Measurements from ENCODE around the gene PRM1. TPM values are rescaled to one million over a fixed set of nuclear protein-coding genes. Genes with fewer than 3 reads are reported as not detected.

PRM1 gene
- total and polyA plus RNA-seq, 2 of the 13 experiments (the other 11 are each of a cell fraction or from before 2014, with no cell fraction given) = not detected

- TF ChIP-seq, protein P1, sequence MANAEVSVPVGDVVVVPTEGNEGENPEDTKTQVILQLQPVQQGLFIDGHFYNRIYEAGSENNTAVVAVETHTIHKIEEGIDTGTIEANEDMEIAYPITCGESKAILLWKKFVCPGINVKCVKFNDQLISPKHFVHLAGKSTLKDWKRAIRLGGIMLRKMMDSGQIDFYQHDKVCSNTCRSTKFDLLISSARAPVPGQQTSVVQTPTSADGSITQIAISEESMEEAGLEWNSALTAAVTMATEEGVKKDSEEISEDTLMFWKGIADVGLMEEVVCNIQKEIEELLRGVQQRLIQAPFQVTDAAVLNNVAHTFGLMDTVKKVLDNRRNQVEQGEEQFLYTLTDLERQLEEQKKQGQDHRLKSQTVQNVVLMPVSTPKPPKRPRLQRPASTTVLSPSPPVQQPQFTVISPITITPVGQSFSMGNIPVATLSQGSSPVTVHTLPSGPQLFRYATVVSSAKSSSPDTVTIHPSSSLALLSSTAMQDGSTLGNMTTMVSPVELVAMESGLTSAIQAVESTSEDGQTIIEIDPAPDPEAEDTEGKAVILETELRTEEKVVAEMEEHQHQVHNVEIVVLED (CRISPR knock-in tag; IDR thresholded peaks at IDR 0.05; ENCODE audit: borderline replicate concordance) = no peak
- no peak for TF ChIP-seq ZBTB8A (CRISPR knock-in tag; IDR thresholded peaks at IDR 0.05; ENCODE audit: borderline replicate concordance, low read depth)
- no peak for TF ChIP-seq HDAC6 (IDR thresholded peaks at IDR 0.05; ENCODE audit: low read depth, low read length)
- no peak for TF ChIP-seq GTF2F1 (IDR thresholded peaks at IDR 0.05; ENCODE audit: low read length)
- no peak for TF ChIP-seq RELA (CRISPR knock-in tag; IDR thresholded peaks at IDR 0.05)
- TF ChIP-seq GPN1 (CRISPR knock-in tag; IDR thresholded peaks at IDR 0.05; ENCODE audit: borderline replicate concordance) = no peak
- TF ChIP-seq, protein P2, sequence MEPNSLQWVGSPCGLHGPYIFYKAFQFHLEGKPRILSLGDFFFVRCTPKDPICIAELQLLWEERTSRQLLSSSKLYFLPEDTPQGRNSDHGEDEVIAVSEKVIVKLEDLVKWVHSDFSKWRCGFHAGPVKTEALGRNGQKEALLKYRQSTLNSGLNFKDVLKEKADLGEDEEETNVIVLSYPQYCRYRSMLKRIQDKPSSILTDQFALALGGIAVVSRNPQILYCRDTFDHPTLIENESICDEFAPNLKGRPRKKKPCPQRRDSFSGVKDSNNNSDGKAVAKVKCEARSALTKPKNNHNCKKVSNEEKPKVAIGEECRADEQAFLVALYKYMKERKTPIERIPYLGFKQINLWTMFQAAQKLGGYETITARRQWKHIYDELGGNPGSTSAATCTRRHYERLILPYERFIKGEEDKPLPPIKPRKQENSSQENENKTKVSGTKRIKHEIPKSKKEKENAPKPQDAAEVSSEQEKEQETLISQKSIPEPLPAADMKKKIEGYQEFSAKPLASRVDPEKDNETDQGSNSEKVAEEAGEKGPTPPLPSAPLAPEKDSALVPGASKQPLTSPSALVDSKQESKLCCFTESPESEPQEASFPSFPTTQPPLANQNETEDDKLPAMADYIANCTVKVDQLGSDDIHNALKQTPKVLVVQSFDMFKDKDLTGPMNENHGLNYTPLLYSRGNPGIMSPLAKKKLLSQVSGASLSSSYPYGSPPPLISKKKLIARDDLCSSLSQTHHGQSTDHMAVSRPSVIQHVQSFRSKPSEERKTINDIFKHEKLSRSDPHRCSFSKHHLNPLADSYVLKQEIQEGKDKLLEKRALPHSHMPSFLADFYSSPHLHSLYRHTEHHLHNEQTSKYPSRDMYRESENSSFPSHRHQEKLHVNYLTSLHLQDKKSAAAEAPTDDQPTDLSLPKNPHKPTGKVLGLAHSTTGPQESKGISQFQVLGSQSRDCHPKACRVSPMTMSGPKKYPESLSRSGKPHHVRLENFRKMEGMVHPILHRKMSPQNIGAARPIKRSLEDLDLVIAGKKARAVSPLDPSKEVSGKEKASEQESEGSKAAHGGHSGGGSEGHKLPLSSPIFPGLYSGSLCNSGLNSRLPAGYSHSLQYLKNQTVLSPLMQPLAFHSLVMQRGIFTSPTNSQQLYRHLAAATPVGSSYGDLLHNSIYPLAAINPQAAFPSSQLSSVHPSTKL (CRISPR knock-in tag; IDR thresholded peaks at IDR 0.05) = peak; percentile 66
- no peak for TF ChIP-seq ZNF430 (CRISPR knock-in tag; IDR thresholded peaks at IDR 0.05)
- TF ChIP-seq SIN3B (IDR thresholded peaks at IDR 0.05; ENCODE audit: low read length) = no peak
- TF ChIP-seq ZBTB10 (CRISPR knock-in tag; IDR thresholded peaks at IDR 0.05; ENCODE audit: borderline replicate concordance) = no peak
- TF ChIP-seq RXRB (CRISPR knock-in tag; IDR thresholded peaks at IDR 0.05; ENCODE audit: borderline replicate concordance) = peak; percentile 44; the same call in 1 of the 2 replicates
- TF ChIP-seq ZSCAN9 (CRISPR knock-in tag; IDR thresholded peaks at IDR 0.05; ENCODE audit: borderline replicate concordance) = no peak
- 0 out of 2 replicates have a peak, but pooled peaks have one; percentile 20 for TF ChIP-seq KDM6A (CRISPR knock-in tag; IDR thresholded peaks at IDR 0.05; ENCODE audit: low read depth)
- TF ChIP-seq, protein P3, sequence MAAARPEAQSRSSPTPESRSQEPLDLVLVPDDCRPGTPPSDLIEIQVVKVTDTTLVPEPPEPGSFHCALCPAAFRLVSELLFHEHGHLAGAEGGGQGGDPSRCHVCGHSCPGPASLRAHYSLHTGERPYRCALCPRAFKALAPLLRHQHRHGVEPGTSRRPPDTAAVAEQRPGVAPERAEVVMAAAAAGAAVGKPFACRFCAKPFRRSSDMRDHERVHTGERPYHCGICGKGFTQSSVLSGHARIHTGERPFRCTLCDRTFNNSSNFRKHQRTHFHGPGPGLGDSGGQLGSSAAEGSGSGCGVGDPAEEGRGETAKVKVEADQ (CRISPR knock-in tag; IDR thresholded peaks at IDR 0.05; ENCODE audit: borderline replicate concordance) = no peak
- no peak; the same call in 1 of the 2 replicates for TF ChIP-seq ZFP36L1 (CRISPR knock-in tag; IDR thresholded peaks at IDR 0.05)
- 0 out of 2 replicates have a peak, but pooled peaks have one; percentile 9 for TF ChIP-seq ELF1 (CRISPR knock-in tag; IDR thresholded peaks at IDR 0.05)
- TF ChIP-seq ZNF460 (CRISPR knock-in tag; IDR thresholded peaks at IDR 0.05; ENCODE audit: borderline replicate concordance) = no peak
- TF ChIP-seq MAFK (conservative IDR thresholded peaks at IDR 0.05 in 1 of 2, IDR thresholded peaks at IDR 0.05 in 1 of 2; ENCODE audit: low read length in 2 of 2) = no peak
- TF ChIP-seq SMARCE1 (IDR thresholded peaks at IDR 0.05; ENCODE audit: borderline replicate concordance) = no peak
- TF ChIP-seq GLI4 (CRISPR knock-in tag; IDR thresholded peaks at IDR 0.05; ENCODE audit: borderline replicate concordance) = no peak
- no peak for TF ChIP-seq SMAD9 (CRISPR knock-in tag; IDR thresholded peaks at IDR 0.05)
Measured at GRCh38 chr16:11313493-11314308, 32.6 kb upstream of the PRM1 start (continued).
